T follicular helper cell (primary cell): ENCODE results near the gene DND1.
"Not testable (repeated sequence)": the region's sequence is repeated elsewhere in the genome, so short reads cannot be mapped to it uniquely, and the experiment has no call there.

Experiments
- DNase-seq: peaks from one replicate; pipeline ENCODE4 v3.0.0-alpha.2; 2020; ENCODE audit warnings: low read depth
- total RNA-seq, 2 experiments: gene quantifications; one replicate each; lab custom pipeline; 2026; lab: John Stamatoyannopoulos, UW

DND1 gene
- 2.5 to 2.9 reads per million in 2 experiments for total RNA-seq

DNA sequence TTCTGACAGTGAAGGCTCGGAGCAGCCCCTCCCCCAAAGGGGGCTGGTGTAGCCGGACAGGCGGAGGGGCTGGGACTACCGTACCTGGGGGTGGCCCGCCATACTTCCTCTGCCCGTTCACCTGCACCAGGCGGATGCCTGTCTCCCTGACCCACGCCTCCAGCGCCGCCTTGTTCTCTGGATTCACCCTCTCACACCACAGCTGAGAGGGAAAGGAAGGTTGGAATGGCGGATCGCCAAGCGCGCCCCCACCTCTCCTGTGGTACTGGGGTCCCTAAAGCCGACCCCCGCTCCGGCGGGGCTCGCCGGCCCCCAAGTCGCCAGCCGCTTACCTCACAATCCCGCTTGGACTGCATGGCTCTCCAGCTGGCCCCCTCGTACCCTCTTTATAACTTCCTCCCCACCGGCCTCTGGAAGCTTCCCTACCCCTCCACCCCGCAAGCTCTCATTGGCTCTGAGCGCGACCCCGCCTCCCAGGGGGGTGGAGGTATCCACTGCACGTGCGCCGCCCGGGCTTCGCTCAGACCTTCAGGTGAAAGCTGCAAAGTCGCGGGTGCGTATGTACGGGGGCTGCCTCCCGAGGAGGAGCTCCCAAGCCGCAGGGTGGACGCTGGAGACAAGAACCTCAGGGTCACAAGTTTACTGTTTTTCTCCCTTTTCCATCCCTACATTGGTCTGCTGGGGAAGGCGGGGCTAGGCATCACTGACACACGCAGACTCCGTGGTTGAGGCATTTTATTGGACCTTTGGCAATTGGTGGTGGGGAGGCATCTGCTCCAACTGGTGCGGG is at the start of gene DND1:
Gene DND1, minus strand, starts transcription at position 390 of the 790 bp plus-strand sequence. Its CDS starts 34 bp downstream, at position 356.
- no peak for DNase-seq

DNA sequence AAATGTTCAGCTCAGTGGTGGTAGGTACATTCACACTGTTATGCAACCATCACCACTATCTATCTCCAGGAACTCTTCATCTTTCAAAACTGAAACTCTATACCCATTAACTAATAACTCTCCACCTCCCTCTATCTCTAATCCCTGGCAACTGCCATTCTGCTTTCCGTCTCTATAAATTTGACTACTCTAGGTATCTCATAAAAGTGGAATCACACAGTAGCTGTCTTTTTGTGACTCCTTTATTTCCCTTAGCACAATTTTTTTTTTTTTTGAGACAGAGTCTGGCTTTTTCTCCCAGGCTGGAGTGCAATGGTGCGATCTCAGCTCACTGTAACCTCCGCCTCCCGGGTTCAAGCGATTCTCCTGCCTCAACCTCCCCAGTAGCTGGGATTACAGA is 48.0 kb upstream of the DND1 start:
- not testable (repeated sequence) for DNase-seq

DNA sequence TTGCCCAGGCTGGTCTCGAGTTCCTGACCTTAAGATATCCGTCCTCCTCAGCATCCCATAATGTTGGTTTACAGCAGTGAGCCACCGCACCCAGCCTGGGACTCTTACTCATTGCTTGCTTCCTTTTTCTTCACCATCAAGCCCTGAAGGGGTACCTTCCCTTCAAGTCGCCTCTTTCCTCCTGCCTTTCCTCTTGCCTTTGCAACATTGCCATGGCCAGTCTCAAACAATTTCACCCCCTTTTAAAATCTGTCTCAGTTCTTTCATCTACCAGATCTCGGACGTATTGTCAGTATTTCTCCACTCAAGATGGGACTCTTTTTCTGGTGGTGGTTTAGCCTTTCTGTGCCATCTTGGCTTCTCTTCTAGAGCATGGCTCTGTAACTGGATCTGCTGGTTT is 47.4 kb upstream of the DND1 start:
- not testable (repeated sequence) for DNase-seq

DNA sequence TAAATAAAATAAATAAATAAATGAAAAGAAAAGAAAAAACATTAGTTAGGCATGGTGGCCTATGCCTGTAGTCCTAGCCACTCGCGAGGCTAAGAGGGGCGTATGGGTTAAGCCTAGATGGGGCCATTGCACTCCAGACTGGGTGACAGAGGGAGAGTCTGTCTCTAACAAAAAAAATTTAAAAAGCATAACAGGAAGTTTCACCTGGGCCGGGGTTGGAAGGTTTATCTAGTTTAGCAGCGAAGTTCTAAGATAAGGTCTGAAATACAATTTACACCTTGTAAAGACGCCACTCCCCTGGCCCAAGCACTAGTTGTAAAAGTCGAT is 44.9 kb upstream of the DND1 start:
- no peak for DNase-seq

DNA sequence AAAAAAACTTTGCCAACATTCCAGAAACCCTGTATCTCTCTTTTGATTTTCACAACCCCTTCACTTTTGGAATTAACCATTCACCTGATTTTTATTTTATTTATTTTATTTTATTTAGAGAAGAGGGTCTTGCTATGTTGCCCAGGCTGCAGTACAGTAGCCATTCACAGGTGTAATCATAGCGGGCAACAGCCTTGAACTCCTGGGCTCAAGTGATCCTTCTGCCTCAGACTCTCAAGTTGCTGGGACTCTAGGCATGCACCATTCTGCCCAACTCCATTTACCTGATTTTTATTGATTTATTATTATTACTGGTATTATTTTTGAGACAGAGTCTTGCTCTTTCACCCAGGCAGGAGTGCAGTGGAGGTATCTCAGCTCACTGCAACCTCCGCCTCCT is 42.9 kb upstream of the DND1 start:
- DNase-seq, result not testable (repeated sequence)

DNA sequence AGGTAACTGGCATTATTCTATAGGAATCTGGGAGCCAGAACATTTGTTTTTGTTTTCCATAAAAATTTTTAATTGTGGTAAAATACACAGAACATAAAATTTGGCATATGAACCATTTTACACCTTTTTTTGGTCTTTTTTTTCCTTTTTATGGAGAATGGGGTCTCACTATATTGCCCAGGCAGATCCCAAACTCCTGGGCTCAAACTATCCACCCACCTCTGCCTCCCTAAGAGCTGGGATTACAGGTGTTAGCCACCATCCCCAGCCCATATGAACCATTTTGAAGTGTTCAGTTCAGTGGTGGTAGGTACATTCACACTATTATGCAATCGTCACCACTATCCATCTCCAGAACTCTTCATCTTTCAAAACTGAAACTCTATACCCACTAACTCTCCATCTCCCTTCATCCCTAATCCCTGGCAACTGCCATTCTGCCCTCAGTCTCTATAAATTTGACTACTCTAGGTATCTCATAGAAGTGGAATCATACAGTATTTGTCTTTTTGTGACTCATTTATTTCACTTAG is 40.3 kb upstream of the DND1 start:
- DNase-seq, result no peak

DNA sequence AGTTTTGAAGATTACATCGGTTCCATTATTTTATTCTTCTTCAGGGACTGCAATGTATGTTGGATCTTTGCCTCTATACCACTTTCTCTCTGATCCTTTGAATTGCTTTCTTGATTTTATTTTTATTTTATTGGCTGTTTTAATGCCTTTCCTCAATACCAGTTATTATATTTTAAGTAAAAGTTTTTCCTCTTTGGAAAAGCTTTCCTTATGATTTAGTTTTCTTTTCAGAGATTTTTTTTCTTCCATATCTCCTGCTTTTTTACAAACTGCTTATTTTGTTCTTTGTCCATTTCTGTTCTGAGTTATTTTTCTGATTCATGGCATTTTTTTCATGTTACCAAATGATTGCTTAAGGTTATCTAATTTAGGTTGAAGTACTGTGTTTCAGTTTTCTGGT is 38.4 kb upstream of the DND1 start:
- DNase-seq, result no peak

DNA sequence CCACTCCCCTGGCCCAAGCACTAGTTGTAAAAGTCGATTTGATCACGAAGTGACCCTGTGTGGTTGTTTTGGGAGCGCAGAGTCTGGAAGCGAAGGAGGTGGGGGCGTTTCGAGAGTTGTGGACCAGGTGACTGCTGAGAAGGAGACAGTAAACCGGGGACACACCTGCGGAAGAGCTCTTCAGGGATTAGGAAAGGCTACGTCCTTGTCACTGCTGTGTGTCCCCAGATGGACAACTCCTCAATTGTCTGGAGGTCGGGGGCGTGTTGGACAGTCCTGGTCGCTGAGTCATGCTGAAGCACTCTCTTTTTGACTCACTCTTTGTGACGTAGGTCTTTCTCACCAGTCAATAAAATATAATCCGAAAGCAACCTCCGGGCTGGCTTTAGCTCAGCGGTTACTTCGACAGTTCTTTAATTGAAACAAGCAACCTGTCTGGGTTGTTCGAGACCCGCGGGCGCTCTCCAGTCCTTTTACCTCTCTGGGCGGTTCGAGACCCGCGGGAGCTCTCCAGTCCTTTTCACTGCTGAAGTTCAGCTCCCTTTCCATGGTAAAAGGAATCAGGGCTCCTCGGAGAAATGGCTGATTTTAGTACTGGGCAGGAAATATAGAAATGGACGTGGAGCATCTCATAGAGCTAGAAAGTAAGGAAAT is 37.6 kb upstream of the DND1 start:
- DNase-seq, result peak; percentile 74

DNA sequence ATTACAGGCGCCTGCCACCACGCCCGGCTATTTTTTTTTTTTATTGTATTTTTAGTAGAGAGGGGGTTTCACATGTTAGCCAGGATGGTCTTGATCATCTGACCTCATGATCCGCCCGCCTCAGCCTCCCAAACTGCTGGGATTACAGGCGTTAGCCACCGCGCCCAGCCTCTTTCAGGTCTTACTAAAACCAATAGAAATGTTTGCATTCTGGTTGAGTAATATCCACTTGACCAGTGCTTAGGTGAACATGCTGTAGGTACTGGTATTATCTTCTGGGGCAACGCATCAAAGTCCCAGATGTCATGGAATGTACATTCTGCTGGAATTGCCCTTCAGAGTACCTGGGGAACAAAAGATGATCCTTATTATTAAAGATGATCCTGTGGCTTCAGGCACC is 35.4 kb upstream of the DND1 start:
- DNase-seq, result not testable (repeated sequence)

DNA sequence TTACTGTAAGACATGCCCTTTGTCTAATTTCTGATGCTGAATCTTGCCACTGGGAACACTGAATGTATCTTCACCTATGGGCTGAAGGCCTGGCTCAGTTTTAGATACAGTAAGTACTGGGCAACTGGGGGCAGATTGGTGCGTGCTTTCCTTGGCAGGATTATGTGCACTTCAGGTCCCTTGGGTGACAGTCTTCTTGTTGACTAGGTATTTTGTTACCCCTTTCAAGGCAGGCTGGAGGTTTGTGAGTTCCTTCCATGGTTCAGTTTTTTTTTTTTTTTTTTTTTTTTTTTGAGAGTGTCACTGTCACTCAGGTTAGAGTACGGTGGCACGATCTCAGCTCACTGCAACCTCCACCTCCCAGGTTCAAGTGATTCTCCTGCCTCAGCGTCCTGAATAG is 34.4 kb upstream of the DND1 start:
- no peak for DNase-seq

DNA sequence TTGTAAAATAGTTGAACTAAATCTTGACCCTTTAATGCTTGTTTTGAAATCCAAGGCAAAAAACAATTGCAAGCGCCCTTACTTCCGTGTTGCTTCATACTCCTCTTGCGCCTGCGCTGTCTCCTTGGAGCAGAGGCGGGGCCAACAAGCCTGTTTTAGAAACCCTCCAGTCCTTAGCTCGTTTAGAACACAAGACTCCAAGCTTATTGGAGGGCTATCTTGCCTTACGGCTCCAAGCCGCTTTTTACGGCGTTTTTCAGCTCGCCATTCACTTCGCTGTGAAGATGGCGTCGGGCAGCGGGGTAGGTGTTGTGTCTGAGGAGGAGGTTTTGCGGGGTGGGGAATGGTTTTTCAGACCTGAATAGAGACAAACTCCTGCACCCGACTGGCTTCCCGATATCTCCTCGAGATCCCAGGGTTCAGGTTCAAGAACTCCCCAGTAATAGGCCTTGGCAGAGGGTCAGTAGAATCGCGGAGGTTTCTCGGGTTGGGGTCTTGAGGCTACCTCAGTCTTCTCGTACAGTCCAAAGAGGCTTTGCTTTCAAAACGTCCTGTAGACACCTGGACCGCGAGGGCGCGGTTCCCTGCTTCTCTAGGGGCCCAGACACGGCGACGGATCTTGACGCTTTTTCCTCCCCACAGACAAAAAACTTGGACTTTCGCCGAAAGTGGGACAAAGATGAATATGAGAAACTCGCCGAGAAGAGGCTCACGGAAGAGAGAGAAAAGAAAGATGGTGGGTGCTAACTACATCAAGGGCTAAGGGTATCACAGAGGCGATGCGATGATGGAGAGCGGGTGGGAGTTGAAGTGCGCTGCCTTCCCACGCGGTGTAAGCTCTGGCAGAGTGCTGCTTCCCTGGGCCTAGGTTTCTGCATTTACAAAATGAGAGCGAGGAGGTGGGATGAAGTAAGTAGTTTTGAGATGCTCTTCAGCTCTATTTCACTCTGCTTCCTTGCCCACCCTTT is 27.1 kb upstream of the DND1 start, which contains the start of gene ZMAT2:
Gene ZMAT2, plus strand, starts transcription at position 271 of the 968 bp plus-strand sequence. Its CDS starts 14 bp downstream, at position 285.
- DNase-seq, result peak; percentile 90

DNA sequence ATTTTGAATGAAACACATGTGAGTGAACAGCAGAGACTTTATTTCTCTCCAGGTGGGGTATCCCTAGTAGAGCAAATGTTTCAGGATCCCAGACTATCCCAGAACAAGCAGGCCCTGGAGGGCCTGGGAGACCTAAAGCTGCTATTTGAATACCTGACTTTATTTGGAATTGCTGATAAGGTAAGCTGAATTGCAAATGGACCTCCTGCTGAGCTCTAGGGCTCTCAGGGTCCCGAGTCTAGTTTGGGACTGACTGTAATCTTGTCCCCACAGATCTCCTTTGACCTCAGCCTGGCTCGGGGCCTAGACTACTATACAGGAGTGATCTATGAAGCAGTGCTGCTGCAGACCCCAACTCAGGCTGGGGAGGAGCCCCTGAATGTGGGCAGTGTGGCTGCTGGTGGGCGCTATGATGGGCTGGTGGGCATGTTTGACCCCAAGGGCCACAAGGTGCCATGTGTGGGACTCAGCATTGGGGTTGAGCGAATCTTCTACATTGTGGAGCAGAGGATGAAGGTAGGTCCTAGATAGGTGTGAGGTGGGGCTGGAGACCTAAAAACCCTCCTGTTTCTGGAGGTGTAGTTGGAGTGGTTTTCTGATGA is 23.6 kb upstream of the DND1 start:
- no peak for DNase-seq

DNA sequence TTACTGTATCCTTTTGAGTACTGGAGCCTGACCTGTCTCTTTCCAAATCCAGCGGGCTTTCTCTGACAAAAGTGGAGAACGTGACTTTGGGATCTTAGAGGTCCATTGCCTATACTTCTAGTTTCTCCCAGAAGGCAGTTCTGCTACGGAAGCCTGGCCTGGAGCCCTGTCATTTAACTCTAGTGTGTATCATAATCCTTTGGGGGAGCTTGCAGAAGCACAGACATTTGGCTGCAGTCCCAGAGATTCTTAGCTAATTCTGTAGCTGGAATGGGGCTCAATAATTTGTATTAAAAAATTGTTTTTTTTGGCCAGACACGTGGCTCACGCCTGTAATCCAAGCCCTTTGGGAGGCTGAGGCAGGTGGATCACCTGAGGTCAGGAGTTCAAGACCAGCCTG is 20.9 kb upstream of the DND1 start:
- no peak for DNase-seq

DNA sequence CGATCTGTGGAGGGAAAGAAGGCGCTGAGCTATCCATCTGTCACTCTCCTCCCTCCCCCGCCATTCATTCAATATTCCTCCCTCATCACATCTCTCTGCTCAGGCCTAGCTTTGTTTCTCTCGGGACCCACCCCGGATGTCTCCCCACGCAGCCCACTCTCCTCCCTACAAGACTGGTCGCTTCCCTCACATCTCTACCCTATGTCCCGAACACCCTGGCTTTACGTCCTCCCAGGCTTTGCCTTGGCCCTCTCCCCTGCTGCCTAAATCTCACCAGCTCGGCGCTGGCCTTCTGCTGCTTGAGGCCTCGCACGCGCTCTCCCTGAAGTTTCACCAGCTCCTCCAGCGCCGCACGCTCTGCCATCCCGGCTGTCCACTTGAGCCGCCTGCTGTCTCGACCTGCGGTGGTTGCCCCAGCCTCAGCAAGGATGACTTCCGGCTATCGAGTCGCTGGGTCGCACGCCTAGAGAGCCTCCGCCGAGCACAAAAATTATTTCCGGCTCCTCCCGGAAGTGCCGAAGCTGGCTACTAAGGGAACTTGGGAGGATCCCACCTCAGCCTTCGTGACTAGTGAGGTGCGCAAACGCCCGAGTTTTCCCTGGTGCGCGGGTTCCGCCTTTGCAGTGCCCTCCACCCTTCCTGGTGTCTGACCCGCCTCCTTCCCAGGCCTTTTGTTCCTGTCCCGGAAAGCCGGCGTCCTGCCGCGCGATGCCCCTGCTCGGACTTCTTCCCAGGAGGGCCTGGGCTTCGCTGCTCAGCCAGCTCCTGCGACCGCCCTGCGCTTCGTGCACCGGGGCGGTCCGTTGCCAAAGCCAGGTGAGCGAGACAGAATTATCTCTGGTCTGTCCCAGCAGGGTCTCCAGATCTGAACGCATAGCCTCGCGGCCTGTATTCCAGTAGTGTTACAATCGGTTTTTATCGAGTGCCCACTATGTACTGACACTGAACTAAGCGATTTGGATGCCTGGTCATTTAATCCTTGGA is 17.9 kb upstream of the DND1 start, which contains the start of the genes HARS1 and HARS2:
Gene HARS1, minus strand, starts transcription at position 430 of the 984 bp plus-strand sequence. Its CDS starts 66 bp downstream, at position 364.
Gene HARS2, plus strand, starts transcription at position 515 of the 984 bp plus-strand sequence. Its CDS starts 194 bp downstream, at position 709.
- peak; percentile 72 for DNase-seq

DNA sequence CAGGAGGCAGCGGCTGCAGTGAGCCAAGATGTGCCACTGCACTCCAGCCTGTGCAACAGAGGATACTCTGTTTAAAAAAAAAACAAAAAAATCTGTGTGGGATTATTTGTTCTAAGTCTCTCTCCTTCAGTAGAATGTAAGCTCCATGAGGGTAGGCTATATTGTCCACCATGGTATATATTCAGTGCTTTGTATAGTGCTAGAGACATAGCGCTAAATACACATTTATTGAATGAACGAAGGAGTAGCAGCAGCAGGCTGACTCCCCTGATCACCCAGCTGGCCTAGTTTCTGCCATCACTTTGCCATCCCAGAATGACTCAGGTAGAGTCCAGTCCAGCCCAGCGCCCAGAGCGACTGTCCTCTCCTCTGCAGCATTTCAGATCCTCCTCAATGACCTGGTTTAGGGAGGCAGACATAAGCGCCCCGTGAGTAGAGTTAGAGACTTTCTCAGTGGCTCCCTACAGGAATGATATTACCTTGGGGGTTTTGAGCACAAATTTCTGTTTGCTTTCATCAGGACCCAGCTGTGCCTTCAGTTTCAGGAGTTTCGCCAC is 17.1 kb upstream of the DND1 start:
- DNase-seq, result no peak

DNA sequence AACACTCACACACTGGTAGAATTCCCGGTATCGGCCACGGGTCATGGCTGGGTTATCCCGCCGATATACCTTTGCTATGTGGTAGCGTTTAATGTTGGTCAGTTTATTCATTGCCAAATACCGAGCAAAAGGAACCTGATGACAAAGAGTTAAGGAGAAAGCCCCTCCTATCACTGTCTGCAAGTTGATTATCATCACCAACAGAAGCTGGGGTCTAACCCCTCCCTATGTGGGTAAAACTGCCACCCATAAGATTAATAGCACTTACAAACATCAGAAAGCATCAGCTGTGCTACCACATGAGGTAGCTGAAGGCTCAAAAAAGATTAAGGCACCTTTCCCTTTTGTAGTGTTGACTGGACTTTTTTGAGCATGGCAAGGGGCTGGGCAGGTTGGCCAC is 5.6 kb upstream of the DND1 start:
- no peak for DNase-seq

DNA sequence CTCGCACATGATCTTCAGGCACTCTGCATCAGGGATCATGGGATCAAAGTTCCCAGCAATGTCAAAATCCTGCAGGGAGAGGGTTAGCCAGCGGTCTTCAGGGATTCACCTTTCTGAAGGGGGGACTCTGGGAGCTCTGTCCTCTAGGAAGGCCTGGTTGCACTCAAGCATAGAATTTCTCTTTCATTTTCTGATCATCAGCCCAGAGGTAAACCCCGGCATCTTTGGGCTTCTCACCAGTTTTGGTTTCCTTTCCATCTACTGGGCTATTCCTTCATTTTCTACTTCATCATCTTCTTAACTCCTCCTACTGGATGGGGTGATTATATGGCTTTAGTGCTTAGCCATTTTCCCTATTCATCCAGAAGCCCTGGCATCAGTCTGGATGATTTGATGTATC is 4.6 kb upstream of the DND1 start:
- no peak for DNase-seq

DNA sequence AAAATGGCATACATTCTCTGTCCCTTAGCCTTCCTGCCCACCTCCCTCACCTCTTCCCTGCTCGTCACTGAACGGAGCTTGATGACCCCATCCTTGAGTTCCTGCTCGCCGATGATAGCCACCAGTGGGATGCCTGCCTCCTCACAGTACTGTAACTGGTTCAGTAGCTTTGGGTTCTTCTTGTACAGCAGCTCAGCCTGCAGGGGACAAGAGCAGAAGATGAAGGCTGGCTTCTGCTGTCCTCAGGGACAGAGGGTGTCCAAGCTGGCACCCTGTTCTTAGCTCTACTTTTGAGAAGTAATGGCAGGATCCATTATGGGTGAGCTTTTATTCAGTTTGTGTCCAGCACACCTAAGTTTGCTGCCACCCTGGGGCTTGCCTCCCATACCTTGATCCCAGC is 1.3 kb upstream of the DND1 start:
- no peak for DNase-seq

DNA sequence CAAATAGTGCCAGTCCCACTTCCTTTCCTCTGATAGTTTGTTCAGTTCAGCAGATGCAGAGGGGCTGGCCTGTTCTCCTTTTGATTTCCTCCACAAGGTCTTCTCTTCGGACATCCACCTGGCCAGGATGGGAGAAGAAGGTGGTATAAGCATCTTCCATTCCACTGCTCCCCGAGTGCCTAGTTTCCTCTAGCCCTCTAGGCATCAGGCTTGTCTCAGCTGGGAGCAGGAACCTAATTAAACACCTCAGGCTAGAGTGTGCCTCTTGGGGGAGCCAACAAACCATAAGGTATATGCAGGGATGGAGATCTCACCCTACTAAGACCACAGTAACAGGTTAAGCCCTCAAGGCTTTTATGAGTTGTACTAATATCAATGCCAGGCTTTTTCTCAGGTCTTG is 835 bp upstream of the DND1 start:
- DNase-seq, result no peak
